Keratinocyte (primary cell): ENCODE data around the gene PM20D1. TPM values are rescaled to one million over a fixed set of nuclear protein-coding genes. Genes with fewer than 3 reads are reported as not detected.

Experiments
- DNase-seq: peaks from one replicate; pipeline ENCODE4 v3.0.0-alpha.2; 2011; ENCODE audit warnings: low read depth, missing footprints, low spot score
- FAIRE-seq: peaks from 2 replicates; lab custom pipeline; 2011; peaks lifted over from hg19 to GRCh38; lab: Jason Lieb, UNC
- H2AFZ ChIP-seq: 2 replicates; pipeline ENCODE4 v1.6.0; 2012; ENCODE audit warnings: low read length, control low read depth, inconsistent platforms; ENCODE audit not compliant: control insufficient read depth
- H3K27ac ChIP-seq: 2 replicates; pipeline ENCODE4 v1.5.1; 2011; ENCODE audit warnings: low read length; ENCODE audit not compliant: control insufficient read depth, insufficient read depth
- H3K27me3 ChIP-seq: 3 replicates; pipeline ENCODE4 v1.6.0; 2011; ENCODE audit warnings: low read length; ENCODE audit not compliant: control insufficient read depth, insufficient read depth; ENCODE audit errors: extremely low read depth
- H3K36me3 ChIP-seq, 2 experiments: 2 replicates in 1 of 2; 3 replicates in 1 of 2; pipeline ENCODE4 v1.5.1; 2011; ENCODE audit warnings: low read length in 2 of 2, mild to moderate bottlenecking in 1 of 2; ENCODE audit not compliant: control insufficient read depth in 2 of 2, insufficient read depth in 2 of 2; ENCODE audit errors: extremely low read depth in 1 of 2
- H3K4me1 ChIP-seq: 3 replicates; pipeline ENCODE4 v1.5.1; 2011; ENCODE audit warnings: low read length; ENCODE audit not compliant: control insufficient read depth, insufficient read depth; ENCODE audit errors: extremely low read depth
- H3K4me2 ChIP-seq: 3 replicates; pipeline ENCODE4 v1.6.0; 2011; ENCODE audit warnings: low read depth, low read length; ENCODE audit not compliant: control insufficient read depth, insufficient read depth; ENCODE audit errors: extremely low read depth
- H3K4me3 ChIP-seq, 3 experiments: fragments of 200-600 bp in 1 of 3; sonication (generic) in 1 of 3; 2 replicates in 2 of 3; 3 replicates in 1 of 3; pipeline ENCODE4 v1.5.1; 2011 to 2016; ENCODE audit warnings: low read length in 3 of 3, mild to moderate bottlenecking in 3 of 3, control low read depth in 2 of 3, inconsistent platforms in 1 of 3, low read depth in 1 of 3, mixed read lengths in 1 of 3, mixed run types in 1 of 3, moderate library complexity in 1 of 3; ENCODE audit not compliant: control insufficient read depth in 2 of 3, insufficient read depth in 2 of 3; ENCODE audit errors: extremely low read depth in 1 of 3
- H3K79me2 ChIP-seq: 2 replicates; pipeline ENCODE4 v1.6.0; 2012; ENCODE audit warnings: low read length; ENCODE audit not compliant: control insufficient read depth, insufficient read depth
- H3K9ac ChIP-seq: 3 replicates; pipeline ENCODE4 v1.6.0; 2011; ENCODE audit warnings: low read length; ENCODE audit not compliant: control insufficient read depth, insufficient read depth; ENCODE audit errors: extremely low read depth
- H3K9me1 ChIP-seq: 3 replicates; pipeline ENCODE4 v1.6.0; 2011; ENCODE audit warnings: low read length; ENCODE audit not compliant: control insufficient read depth, insufficient read depth; ENCODE audit errors: extremely low read depth
- H3K9me3 ChIP-seq: 2 replicates; pipeline ENCODE4 v1.5.1; 2012; ENCODE audit warnings: low read depth, low read length; ENCODE audit not compliant: control insufficient read depth
- H4K20me1 ChIP-seq: 3 replicates; pipeline ENCODE4 v1.6.0; 2011; ENCODE audit warnings: low read length; ENCODE audit not compliant: control insufficient read depth, insufficient read depth; ENCODE audit errors: extremely low read depth
- CTCF ChIP-seq, 3 experiments: IDR thresholded peaks in 1 of 3; conservative IDR thresholded peaks in 1 of 3; optimal IDR thresholded peaks in 1 of 3; 2 replicates in 2 of 3; 3 replicates in 1 of 3; pipeline versions ENCODE3 to v1.5.1; 2011; ENCODE audit warnings: low read length in 3 of 3, mild to moderate bottlenecking in 3 of 3, moderate library complexity in 2 of 3, control low read depth in 1 of 3, inconsistent platforms in 1 of 3; ENCODE audit not compliant: insufficient read depth in 2 of 3; ENCODE audit errors: extremely low read depth in 1 of 3
- EZH2 ChIP-seq: IDR thresholded peaks from one replicate; pipeline ENCODE4 v1.6.1; 2012; ENCODE audit warnings: inconsistent platforms, mild to moderate bottlenecking, low read length, moderate library complexity
- dilution Hi-C: fragments of 300-500 bp; cut with MboI; formaldehyde crosslinking; loops from one replicate; pipeline ENCODE4 v1.7.0; 2020; ENCODE audit warnings: low sequenced_read_pairs; ENCODE audit not compliant: extremely low pct_ligation_motif_present
- polyA plus RNA-seq, 5 experiments: library from polyadenylated mRNA; depleted of rRNA in 3 of 5; stranded (reverse) in 3 of 5; stranded (forward) in 1 of 5; unstranded in 1 of 5; fragments of >200 nt; gene quantifications; 1 replicate in 1 of 5; 2 replicates in 3 of 5; 3 replicates in 1 of 5; pipeline versions ENCODE4 v1.2.1 to v1.2.3, GENCODE V29; 2011 to 2012; ENCODE audit warnings: missing spikeins in 2 of 5, low read depth in 1 of 5, low replicate concordance in 1 of 5

PM20D1 gene
- polyA plus RNA-seq, 1 donor (not counting 4 experiments of a cell fraction or from before 2014, with no cell fraction given) = 0.05 TPM

- Histone ChIP-seq H4K20me1 (no peaks in the 10 kb centered on the region), H3K79me2 (no peaks in the 10 kb centered on the region), H3K4me3 (no peak overlapping the region), H3K4me1 (no peaks in the 10 kb centered on the region), H3K9me1 (no peaks in the 10 kb centered on the region), H3K27me3 (no peaks in the 10 kb centered on the region), H3K9me3 (no peaks in the 10 kb centered on the region), H3K9ac (no peak overlapping the region), H3K4me2 (no peak overlapping the region), H3K27ac (no peak overlapping the region), H3K36me3 (no peaks in the 10 kb centered on the region), H2AFZ (no peak overlapping the region)
- no peak for DNase-seq
- dilution Hi-C loops = no loop called here
- no peak for FAIRE-seq
- no peak for TF ChIP-seq CTCF (optimal IDR thresholded peaks at IDR 0.05 in 1 of 3, IDR thresholded peaks at IDR 0.05 in 1 of 3, conservative IDR thresholded peaks at IDR 0.05 in 1 of 3; ENCODE audit: extremely low read depth in 1 of 3, insufficient read depth in 2 of 3, low read length in 3 of 3)
- TF ChIP-seq EZH2 = no peak
These were observed 64.5 kb downstream of the PM20D1 start for GRCh38 chr1:205785446-205785845.

DNA sequence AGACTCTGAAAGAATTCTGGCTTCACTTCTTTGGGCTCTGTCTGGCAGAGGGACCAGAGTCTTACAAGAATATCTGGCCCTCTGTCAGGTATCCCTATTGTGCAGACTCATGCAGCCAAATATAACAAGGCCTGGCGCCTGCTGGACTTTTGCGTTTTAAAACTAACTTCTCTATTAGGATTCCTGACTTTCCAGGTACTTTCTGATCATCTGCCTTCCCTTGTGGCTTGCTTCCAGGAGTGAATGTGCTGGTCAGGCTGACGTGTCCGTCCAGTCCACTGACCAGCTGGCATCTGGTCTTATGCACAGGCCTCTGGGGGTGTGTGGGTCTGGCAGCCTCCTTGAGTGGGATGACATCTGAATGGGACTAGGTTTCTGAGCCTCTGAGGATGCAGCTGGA is 66.0 kb downstream of the PM20D1 start:
- H3K4me1 ChIP-seq = no peaks in the 10 kb centered on the region
- dilution Hi-C loops = no loop called here
- no peak for DNase-seq
- no peak overlapping the region for H3K4me2 ChIP-seq
- H4K20me1 ChIP-seq = no peaks in the 10 kb centered on the region
- no peaks in the 10 kb centered on the region for H3K79me2 ChIP-seq
- H3K9me3 ChIP-seq = no peaks in the 10 kb centered on the region
- no peak overlapping the region for H3K27ac ChIP-seq
- H3K4me3 ChIP-seq = no peak overlapping the region
- no peaks in the 10 kb centered on the region for H3K27me3 ChIP-seq
- no peaks in the 10 kb centered on the region for H3K36me3 ChIP-seq
- H3K9me1 ChIP-seq = no peaks in the 10 kb centered on the region
- TF ChIP-seq EZH2 (no peak), CTCF (optimal IDR thresholded peaks at IDR 0.05 in 1 of 3, IDR thresholded peaks at IDR 0.05 in 1 of 3, conservative IDR thresholded peaks at IDR 0.05 in 1 of 3; ENCODE audit: extremely low read depth in 1 of 3, insufficient read depth in 2 of 3, low read length in 3 of 3) (no peak)
- H3K9ac ChIP-seq = no peak overlapping the region
- FAIRE-seq = no peak
- H2AFZ ChIP-seq = no peak overlapping the region
